Fibroblast of the aortic adventitia (primary cell): ENCODE data around the gene ELOVL1. TPM values are rescaled to one million over a fixed set of nuclear protein-coding genes. Genes with fewer than 3 reads are reported as not detected.
A peak's percentile ranks its signal among the peaks of the same experiment; 100 is the strongest.

Source experiments
- DNase-seq: peaks from one replicate; pipeline ENCODE4 v3.0.0-alpha.2; 2010; ENCODE audit warnings: low read depth
- H3K4me3 ChIP-seq: 2 replicates; pipeline ENCODE4 v1.5.1; 2011; ENCODE audit warnings: low read depth, mild to moderate bottlenecking, control low read depth, low read length, moderate library complexity
- CTCF ChIP-seq: IDR thresholded peaks from 2 replicates; pipeline ENCODE4 v1.5.1; 2011; ENCODE audit warnings: mild to moderate bottlenecking, low read length, control low read depth, inconsistent platforms; ENCODE audit not compliant: insufficient read depth
- total RNA-seq: library from RNA; depleted of rRNA; stranded (reverse); fragments of >200 nt; gene quantifications from 2 replicates; pipeline ENCODE4 v1.2.3, GENCODE V29; 2012; ENCODE audit warnings: low replicate concordance

ELOVL1 gene
- total RNA-seq, 1 donor = 78.5 TPM

- TF ChIP-seq CTCF = no peak
- H3K4me3 ChIP-seq = peak overlapping the region; percentile 72
- no peak for DNase-seq
These were observed 822 bp upstream of the ELOVL1 start for GRCh38 chr1:43368646-43369020.

- peak; percentile 1 for TF ChIP-seq CTCF
- no peak for DNase-seq
- peak overlapping the region; percentile 86 for H3K4me3 ChIP-seq
These were observed 546 bp downstream of the ELOVL1 start for GRCh38 chr1:43367026-43367903.

GRCh38 chr1:43366601-43367025 is 1.2 kb downstream of the ELOVL1 start:
- H3K4me3 ChIP-seq = peak overlapping the region; percentile 86
- no peak for TF ChIP-seq CTCF
- no peak for DNase-seq

GRCh38 chr1:43366179-43366578 is 1.6 kb downstream of the ELOVL1 start:
- DNase-seq = no peak
- TF ChIP-seq CTCF = no peak
- H3K4me3 ChIP-seq = peak overlapping the region; percentile 86

- H3K4me3 ChIP-seq = peak overlapping the region; percentile 18
- no peak for TF ChIP-seq CTCF
These were observed 2.1 kb downstream of the ELOVL1 start for GRCh38 chr1:43365678-43366077.

GRCh38 chr1:43363935-43364525 is 3.8 kb downstream of the ELOVL1 start:
- no peak for TF ChIP-seq CTCF
- H3K4me3 ChIP-seq = no peak overlapping the region
- DNase-seq = no peak

More at GRCh38 chr1:43365678-43366077, 2.1 kb downstream of the ELOVL1 start:
- no peak for DNase-seq
